ENCODE results near the gene CFAP126.
"Not testable (repeated sequence)": the region's sequence is repeated elsewhere in the genome, so short reads cannot be mapped to it uniquely, and the experiment has no call there.

GRCh38 chr1:161413050-161413449 is 45.4 kb upstream of the CFAP126 start:
- not testable (repeated sequence) for TF ChIP-seq CTCF, POLR2A (IDR thresholded peaks at IDR 0.05)

All from lower leg skin (tissue), 3 donors.